ENCODE results near the gene TXNDC15. TPM values are rescaled to one million over a fixed set of nuclear protein-coding genes. Genes with fewer than 3 reads are reported as not detected.

The TXNDC15 gene
- polyA plus RNA-seq, 1 of the 3 experiments (the other 2 are of a cell fraction), result 112 TPM

DNA sequence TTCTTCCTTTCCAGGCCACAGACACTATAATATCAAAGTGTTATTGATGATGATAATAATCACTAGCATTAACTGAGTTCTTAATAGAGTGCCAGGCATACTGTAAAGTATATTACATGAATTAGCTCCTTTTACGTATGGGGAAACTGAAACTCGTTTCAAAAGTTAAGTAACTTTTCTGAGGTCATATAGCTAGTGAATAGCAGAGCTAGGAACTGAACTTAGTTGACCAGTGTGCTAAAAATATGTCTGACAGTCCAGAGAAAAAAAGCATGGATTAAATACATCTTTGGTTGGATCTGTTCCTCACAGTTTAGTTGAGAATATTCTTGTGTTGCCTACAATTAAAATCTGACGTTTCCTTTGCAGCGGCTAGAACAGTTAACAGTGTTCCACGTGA is 75.1 kb downstream of the TXNDC15 start:
- H3K9me3 ChIP-seq, result peaks cover 9% of the 10 kb centered on the region; the same call in 1 of the 2 replicates
- no peak overlapping the region for H3K9ac ChIP-seq
- H3K4me3 ChIP-seq (ENCODE audit: low read depth in 2 of 2, low read length in 1 of 2), result no peak overlapping the region
- H4K20me1 ChIP-seq (ENCODE audit: insufficient read depth), result no peaks in the 10 kb centered on the region
- H3K27ac ChIP-seq (ENCODE audit: low read depth in 2 of 2, low read length in 1 of 2), result no peak overlapping the region
- H3K27me3 ChIP-seq (ENCODE audit: insufficient read depth), result no peaks in the 10 kb centered on the region
- H3K36me3 ChIP-seq (replicated peaks in 1 of 2; ENCODE audit: control insufficient read depth in 1 of 2, insufficient read depth in 2 of 2, low read length in 1 of 2), result peaks cover 0 to 9% of the 10 kb centered on the region in 2 experiments
- WGBS (ENCODE audit: low lambda C conversion rate), result 94% methylated on average over 5 of the region's 5 CpGs
- ChIA-PET POLR2A (interaction anchor here (0.6 kb wide), 1 partner anchor 37 kb away, joined by 4 read pairs; no protein-coding TSS in a partner anchor), CTCF (interaction anchor here (0.7 to 1.7 kb wide), 2 partner anchors 29 to 32 kb away, joined by 3 to 5 read pairs; no protein-coding TSS in a partner anchor)
- peaks cover 0 to 15% of the 10 kb centered on the region in 2 experiments; a peak in 2 of 4 replicates for H3K4me1 ChIP-seq (ENCODE audit: control insufficient read depth in 1 of 2, insufficient read depth in 2 of 2, low read depth in 1 of 2, low read length in 1 of 2)
- no peak overlapping the region for H3K4me2 ChIP-seq
- H3K79me2 ChIP-seq (ENCODE audit: insufficient read depth), result no peaks in the 10 kb centered on the region
- peaks cover 7% of the 10 kb centered on the region for H3F3A ChIP-seq (replicated peaks; ENCODE audit: insufficient read depth)
- no peak for DNase-seq
- TF ChIP-seq, protein P1, sequence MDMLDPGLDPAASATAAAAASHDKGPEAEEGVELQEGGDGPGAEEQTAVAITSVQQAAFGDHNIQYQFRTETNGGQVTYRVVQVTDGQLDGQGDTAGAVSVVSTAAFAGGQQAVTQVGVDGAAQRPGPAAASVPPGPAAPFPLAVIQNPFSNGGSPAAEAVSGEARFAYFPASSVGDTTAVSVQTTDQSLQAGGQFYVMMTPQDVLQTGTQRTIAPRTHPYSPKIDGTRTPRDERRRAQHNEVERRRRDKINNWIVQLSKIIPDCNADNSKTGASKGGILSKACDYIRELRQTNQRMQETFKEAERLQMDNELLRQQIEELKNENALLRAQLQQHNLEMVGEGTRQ (IDR thresholded peaks at IDR 0.05; ENCODE audit: borderline replicate concordance, low read depth, low read length), result no peak
- TF ChIP-seq, protein P2, sequence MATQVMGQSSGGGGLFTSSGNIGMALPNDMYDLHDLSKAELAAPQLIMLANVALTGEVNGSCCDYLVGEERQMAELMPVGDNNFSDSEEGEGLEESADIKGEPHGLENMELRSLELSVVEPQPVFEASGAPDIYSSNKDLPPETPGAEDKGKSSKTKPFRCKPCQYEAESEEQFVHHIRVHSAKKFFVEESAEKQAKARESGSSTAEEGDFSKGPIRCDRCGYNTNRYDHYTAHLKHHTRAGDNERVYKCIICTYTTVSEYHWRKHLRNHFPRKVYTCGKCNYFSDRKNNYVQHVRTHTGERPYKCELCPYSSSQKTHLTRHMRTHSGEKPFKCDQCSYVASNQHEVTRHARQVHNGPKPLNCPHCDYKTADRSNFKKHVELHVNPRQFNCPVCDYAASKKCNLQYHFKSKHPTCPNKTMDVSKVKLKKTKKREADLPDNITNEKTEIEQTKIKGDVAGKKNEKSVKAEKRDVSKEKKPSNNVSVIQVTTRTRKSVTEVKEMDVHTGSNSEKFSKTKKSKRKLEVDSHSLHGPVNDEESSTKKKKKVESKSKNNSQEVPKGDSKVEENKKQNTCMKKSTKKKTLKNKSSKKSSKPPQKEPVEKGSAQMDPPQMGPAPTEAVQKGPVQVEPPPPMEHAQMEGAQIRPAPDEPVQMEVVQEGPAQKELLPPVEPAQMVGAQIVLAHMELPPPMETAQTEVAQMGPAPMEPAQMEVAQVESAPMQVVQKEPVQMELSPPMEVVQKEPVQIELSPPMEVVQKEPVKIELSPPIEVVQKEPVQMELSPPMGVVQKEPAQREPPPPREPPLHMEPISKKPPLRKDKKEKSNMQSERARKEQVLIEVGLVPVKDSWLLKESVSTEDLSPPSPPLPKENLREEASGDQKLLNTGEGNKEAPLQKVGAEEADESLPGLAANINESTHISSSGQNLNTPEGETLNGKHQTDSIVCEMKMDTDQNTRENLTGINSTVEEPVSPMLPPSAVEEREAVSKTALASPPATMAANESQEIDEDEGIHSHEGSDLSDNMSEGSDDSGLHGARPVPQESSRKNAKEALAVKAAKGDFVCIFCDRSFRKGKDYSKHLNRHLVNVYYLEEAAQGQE (IDR thresholded peaks at IDR 0.05; ENCODE audit: low read depth, low read length), result no peak
- TF ChIP-seq, protein P3, sequence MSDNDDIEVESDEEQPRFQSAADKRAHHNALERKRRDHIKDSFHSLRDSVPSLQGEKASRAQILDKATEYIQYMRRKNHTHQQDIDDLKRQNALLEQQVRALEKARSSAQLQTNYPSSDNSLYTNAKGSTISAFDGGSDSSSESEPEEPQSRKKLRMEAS (IDR thresholded peaks at IDR 0.05; ENCODE audit: low read depth), result no peak
- TF ChIP-seq TCF12 (IDR thresholded peaks at IDR 0.05), result no peak
- no peak for TF ChIP-seq YY1 (IDR thresholded peaks at IDR 0.05; ENCODE audit: low read depth)
- no peak for TF ChIP-seq GABPA (IDR thresholded peaks at IDR 0.05; ENCODE audit: low read depth)
- no peak for TF ChIP-seq ELF1 (IDR thresholded peaks at IDR 0.05)
- TF ChIP-seq, protein P4, sequence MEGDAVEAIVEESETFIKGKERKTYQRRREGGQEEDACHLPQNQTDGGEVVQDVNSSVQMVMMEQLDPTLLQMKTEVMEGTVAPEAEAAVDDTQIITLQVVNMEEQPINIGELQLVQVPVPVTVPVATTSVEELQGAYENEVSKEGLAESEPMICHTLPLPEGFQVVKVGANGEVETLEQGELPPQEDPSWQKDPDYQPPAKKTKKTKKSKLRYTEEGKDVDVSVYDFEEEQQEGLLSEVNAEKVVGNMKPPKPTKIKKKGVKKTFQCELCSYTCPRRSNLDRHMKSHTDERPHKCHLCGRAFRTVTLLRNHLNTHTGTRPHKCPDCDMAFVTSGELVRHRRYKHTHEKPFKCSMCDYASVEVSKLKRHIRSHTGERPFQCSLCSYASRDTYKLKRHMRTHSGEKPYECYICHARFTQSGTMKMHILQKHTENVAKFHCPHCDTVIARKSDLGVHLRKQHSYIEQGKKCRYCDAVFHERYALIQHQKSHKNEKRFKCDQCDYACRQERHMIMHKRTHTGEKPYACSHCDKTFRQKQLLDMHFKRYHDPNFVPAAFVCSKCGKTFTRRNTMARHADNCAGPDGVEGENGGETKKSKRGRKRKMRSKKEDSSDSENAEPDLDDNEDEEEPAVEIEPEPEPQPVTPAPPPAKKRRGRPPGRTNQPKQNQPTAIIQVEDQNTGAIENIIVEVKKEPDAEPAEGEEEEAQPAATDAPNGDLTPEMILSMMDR (IDR thresholded peaks at IDR 0.05), result no peak
- no peak for TF ChIP-seq NRF1 (IDR thresholded peaks at IDR 0.05; ENCODE audit: low read depth, low read length)
- TF ChIP-seq SIN3A (IDR thresholded peaks at IDR 0.05; ENCODE audit: borderline replicate concordance, low read depth, low read length), result no peak
- no peak for TF ChIP-seq POLR2AphosphoS5 (IDR thresholded peaks at IDR 0.05; ENCODE audit: low read depth, low read length)
- no peak for TF ChIP-seq RXRA (IDR thresholded peaks at IDR 0.05; ENCODE audit: borderline replicate concordance, low read depth)
- no peak for TF ChIP-seq FOSL2 (IDR thresholded peaks at IDR 0.05; ENCODE audit: borderline replicate concordance, low read depth)
- no peaks in the 10 kb centered on the region for H3K9me2 ChIP-seq
- no peak overlapping the region for H2AFZ ChIP-seq (ENCODE audit: low read depth)

Small RNA genes lying within 50 kb of the gene (small RNA-seq; reads per million reads assigned to genes)
- gene MIR4461 (0 reads per million in 7 experiments), gene MTND3P25 (0 reads per million in 7 experiments), gene MTND4LP30 (0 to 0.64 (median 0) reads per million in 7 experiments)

Other genes starting within 250 kb of the TXNDC15 start
- 14.1 and 20.3 TPM in 2 replicates for gene SAR1B, start 241.5 kb upstream of the TXNDC15 start, polyA plus RNA-seq (2012; rRNA removed)
- 7.4 and 9.9 TPM in 2 replicates for gene SEC24A, start 225.6 kb upstream of the TXNDC15 start, polyA plus RNA-seq (2012; rRNA removed)
- 11.9 and 16.9 TPM in 2 replicates for gene CAMLG, start 135.8 kb upstream of the TXNDC15 start, polyA plus RNA-seq (2012; rRNA removed)
- 20.3 and 22.6 TPM in 2 replicates for gene DDX46, start 115.6 kb upstream of the TXNDC15 start, polyA plus RNA-seq (2012; rRNA removed)
- gene C5orf24, start 28.4 kb upstream of the TXNDC15 start, polyA plus RNA-seq (2012; rRNA removed), result 21.8 and 34.3 TPM in 2 replicates
- gene PCBD2, start 30.8 kb downstream of the TXNDC15 start, polyA plus RNA-seq (2012; rRNA removed), result 5.1 and 6.2 TPM in 2 replicates
- gene CATSPER3, start 93.5 kb downstream of the TXNDC15 start, polyA plus RNA-seq (2012; rRNA removed), result 0.26 and 0.37 TPM in 2 replicates
- gene PITX1, start 159.9 kb downstream of the TXNDC15 start, polyA plus RNA-seq (2012; rRNA removed), result not detected in 2 replicates

Measured in SK-N-SH (cell line).